DMS53 treated with DMSO at 0.1 percent for 48 hours (cell line): Measurements from ENCODE around the gene NPC1.

Experiments used
- DNase-seq: peaks from one replicate; lab custom pipeline; 2025; ENCODE audit not compliant: unreplicated experiment; lab: John Stamatoyannopoulos, UW

The NPC1 gene

GRCh38 chr18:23609390-23610023 is 23.2 kb upstream of the NPC1 start:
- no peak for DNase-seq

DNA sequence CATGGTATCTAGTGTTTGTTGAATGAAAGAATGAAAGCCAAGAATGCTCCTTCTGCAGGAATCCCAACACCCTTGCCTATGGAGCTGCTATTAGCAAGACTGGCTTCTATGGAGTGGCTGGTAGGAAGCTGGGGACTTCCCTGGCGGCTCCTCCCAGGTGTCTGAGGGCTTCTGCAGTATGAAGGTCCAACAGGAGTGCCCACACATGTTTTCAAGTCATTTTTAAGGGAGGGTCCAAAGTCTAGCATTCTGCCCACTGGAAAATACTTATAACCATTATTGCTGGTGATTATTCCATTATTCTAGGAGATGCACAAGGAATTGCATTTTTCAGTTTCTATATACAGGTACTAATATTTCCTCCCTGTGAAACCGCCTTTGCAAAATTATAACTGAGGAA is 21.9 kb upstream of the NPC1 start:
- DNase-seq = no peak

GRCh38 chr18:23605941-23606340 is 19.6 kb upstream of the NPC1 start:
- DNase-seq = no peak

DNA sequence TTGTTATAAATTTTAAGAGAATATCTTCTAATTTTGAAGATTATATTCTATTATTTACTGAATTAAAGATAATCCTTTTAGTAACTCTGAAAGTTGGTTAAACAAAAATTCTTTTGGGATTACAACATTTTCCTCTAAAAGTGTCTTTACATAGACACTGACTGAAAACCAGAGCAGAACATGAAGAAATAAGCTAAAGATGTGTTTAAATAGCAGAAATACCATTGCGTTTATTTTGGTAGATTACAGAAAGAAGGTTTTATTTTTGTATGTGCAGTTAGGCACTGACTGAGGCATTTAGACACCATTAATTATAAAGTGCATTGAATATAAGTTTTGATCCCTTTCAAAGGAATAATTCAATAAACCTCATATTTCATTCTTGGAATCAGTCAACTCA is 13.5 kb upstream of the NPC1 start:
- DNase-seq = no peak

- DNase-seq = no peak
Observed at GRCh38 chr18:23596183-23596582, 9.9 kb upstream of the NPC1 start.

DNA sequence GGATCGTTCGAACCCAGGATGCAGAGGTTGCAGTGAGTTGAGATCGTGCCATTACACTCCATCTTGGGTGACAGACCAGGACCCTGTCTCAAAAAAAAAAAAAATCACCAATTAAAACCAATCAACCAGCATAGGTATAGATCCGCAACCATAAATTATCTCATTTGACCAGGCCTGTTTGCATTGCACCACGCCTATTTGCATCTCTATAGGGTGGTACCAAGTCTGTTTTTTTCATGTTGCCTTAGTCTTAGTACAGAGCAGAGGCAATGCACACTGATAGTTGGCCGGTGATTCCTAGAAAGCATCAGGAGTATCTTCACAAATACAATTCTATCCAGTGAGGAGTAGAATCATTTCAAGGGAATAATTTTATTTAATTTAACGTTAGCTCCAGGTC is 9.3 kb upstream of the NPC1 start:
- DNase-seq = no peak

DNA sequence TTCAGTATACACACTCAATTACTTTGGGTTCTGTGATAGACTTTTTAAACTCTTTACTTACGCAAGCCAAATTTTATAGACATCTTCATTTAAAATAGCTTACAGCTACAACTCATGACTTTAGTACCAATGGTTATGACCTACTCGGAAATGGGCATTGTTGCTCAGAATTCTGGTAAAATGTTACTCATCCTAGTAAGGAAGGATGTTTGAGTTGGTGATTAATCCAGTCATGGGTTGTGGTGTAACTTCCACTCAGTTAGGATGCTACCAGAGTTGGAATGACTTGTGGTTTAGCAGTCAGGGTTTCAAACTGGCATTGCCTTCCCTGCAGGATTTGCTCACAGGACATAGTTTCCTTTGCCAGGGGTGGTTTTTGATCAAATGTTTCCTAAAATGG is 7.4 kb upstream of the NPC1 start:
- DNase-seq = no peak

DNA sequence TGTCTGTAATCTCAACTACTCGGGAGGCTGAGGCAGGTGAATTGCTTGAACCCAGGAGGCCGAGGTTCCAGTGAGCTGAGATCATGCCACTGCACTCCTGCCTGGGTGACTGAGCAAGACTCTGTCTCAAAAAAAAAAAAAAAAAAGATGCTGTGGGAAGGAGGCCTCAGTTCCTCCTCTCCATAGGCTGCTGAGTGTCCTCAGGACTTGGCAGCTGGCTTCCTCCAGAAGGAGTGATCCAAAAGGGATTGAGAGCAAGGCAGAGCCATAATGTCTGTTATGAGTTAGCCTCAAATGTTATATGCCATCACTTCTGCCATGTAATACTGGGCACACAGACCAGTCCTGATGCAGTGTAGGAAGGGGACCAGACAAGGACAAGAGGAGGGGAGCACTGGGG is 6.6 kb upstream of the NPC1 start:
- DNase-seq = no peak

GRCh38 chr18:23591011-23591410 is 4.7 kb upstream of the NPC1 start:
- no peak for DNase-seq

DNA sequence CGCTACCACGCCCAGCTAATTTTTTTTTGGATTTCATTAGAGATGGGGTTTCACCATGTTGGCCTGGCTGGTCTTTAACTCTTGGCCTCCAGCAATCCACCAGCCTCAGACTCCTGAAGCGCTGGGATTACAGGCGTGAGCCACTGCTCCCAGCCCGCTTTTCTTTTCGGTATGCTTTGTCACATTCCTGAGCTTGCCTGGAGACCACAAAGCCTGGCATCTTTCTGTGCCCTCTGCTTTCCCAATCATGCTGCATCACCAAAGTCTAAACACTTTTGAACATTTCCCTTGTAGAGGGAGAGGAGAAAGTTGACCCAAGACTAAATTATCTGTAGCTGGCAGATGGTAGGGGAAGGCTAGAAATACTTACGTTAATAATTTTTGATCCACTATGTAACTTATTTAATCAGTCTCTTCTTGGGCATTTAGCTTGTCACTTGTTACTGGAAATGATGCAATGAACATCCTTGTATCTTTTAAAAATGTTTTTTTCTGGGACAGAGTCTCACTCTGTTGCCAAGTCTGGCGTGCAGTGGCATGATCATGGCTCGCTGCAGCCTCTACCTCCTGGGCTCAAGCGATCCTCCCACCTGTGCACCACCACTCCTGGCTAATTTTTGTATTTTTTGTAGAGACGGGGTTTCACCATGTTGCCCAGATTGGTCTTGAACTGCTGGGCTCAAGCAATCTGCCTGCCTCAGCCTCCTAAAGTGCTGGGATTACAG is 2.7 kb upstream of the NPC1 start:
- no peak for DNase-seq

- DNase-seq = no peak
Observed at GRCh38 chr18:23587220-23587642, 925 bp upstream of the NPC1 start.

DNA sequence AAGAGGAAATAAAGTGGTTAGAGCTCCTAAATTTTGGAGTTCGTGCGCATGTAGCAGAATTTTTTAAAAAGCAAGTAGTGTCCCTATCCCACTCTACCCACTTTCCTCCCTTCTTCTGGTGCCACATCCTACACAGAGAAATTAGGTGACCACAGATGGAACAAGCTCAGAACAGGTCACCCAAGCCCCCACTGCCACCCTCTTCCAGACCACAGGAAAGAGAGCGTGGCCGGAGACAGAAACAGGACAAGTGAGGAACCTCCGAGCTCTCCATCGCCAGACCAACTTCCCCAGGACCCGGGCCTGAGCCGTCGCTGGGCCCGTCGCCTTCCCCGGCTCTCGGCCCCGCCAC is 433 bp downstream of the NPC1 start:
- DNase-seq = no peak

GRCh38 chr18:23585007-23585871 is 1.1 kb downstream of the NPC1 start:
- DNase-seq = no peak

- no peak for DNase-seq
Observed at GRCh38 chr18:23584019-23584983, 2.0 kb downstream of the NPC1 start.

DNA sequence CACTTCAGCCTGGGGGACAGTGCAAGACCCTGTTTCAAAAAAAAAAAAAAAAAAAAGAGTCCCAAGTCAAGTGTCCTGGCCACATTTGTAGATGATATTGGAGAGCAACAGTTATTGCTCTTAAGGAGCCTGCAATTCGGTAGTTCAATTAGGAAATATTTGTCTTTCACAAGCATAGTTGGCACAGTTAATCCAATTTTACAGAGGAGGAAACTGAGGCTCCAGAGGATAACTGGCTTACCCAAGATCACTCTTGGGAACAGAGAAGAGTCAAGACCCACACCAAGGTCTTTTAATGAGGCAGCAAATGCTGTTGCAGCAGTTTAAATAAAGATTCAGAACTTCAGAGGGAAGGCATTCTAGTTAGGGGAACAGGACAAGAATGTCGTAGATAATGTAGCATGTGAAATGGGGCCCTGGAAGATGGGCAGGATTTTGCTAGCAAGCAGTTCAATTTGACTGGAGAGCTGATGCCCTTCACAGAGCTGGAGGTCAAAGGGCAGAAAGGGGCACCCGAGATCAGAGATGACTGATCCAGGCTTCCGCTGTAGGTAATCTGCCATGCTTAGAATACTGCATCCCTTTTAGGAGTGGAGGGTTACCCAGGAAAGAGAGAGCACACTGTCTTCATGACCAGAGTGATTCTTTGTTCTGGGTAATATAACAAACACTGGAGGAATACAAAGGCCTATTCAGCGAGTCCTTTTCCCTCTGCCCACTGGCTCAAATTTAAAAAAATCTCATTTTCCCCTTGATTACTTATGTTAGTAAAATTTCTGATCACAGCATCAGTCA is 3.0 kb downstream of the NPC1 start:
- no peak for DNase-seq

DNA sequence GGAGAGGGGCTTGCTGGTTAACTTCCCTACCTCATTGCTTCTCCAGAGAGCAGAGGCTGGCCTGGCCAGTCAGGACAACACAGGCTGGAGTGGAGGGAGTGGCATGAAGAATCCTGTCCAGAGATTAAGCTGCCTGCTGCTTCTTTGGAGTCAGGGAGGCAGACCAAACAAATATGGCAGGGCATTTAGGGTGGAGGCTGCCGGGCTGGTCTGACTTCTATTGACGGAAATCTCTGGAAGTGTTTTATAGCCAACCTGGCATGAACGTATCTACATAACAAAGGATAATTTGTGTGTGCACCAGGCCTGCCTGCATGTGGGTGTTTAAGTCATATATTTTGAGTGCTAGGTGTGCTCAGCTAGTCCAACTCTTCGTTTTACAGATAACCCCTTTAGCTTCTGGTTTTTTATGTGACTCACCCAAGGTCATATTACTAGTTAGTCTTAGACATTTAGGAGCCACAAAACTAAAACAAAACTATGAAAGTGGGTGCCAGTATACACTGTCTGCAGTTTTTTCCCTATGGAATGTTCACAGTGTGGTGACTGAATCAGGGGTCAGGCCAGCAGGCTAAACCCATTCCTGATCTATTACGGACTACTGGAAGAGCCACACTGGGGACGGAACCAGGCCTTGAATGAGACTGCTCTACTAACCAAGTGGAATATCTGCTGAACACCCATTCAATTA is 5.5 kb downstream of the NPC1 start:
- no peak for DNase-seq

DNA sequence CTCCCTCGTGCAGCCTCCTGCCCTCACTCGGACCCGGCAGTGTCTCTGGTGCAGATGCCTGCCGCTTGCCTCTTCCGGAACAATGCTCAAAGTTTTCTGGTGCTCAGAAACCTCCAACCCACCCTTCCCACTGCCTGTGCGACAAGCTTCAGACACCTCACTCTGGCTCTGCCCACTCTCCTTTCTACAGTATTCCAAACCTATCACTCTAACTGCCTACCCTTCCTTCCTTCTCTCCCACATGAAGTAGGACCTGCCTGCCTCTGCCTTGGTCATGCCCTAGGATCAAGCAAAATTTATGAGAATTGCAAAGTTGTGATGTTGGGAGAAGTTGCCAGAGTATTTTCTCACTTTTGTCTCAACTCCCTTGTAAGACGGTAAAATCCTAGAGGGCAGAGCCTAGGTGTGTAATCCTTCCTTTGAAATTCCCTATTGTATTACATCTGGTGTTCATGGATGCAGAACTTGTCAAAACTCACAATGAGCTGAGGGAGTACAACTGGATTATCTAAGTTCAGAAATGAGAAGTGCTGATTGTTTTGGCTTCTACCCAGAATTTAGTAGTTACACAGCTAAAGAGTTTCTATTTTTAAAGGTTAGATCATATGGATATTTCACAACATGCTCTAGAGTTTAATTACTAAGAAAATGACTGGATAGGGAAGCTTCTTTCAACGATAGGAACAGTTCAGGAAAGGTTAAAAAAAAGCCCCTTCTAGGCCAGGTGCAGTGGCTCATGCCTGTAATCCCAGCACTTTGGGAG is 7.2 kb downstream of the NPC1 start:
- no peak for DNase-seq

GRCh38 chr18:23578067-23578701 is 8.1 kb downstream of the NPC1 start:
- DNase-seq = no peak
